Measurements from ENCODE around the gene KLHL8.
"Not testable (repeated sequence)": the region's sequence is repeated elsewhere in the genome, so short reads cannot be mapped to it uniquely, and the experiment has no call there.

The KLHL8 gene

GRCh38 chr4:87225936-87226335, 5.5 kb upstream of the KLHL8 start:
- no peak for DNase-seq

- no peak for DNase-seq
These were observed 3.9 kb upstream of the KLHL8 start for GRCh38 chr4:87224141-87224923.

- peak; percentile 16 for DNase-seq
These were observed 755 bp downstream of the KLHL8 start for GRCh38 chr4:87219632-87220093.

DNA sequence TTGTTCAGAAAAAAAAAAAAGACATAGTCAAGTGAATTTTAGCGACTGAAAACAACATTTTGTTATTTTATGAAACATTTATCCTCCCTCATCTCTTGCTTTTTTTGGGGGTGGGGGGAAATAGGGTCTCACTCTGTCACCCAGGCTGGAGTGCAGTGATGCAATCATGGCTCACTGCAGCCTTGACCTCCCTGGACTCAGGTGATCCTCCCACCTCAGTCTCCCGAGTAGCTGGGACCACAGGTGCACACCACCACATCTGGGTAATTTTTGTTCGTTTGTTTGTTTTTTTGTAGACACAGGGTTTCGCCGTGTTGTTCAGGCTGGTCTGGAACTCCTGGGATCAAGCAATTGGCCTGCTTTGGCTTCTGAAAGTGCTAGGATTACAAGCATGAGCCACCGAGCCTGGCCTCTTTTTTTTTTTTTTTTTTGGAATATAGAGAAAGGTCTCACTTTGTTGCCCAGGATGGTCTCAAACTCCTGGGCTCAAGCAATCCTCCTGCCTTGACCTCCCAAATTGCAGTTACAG, 3.1 kb downstream of the KLHL8 start:
- not testable (repeated sequence) for DNase-seq

DNA sequence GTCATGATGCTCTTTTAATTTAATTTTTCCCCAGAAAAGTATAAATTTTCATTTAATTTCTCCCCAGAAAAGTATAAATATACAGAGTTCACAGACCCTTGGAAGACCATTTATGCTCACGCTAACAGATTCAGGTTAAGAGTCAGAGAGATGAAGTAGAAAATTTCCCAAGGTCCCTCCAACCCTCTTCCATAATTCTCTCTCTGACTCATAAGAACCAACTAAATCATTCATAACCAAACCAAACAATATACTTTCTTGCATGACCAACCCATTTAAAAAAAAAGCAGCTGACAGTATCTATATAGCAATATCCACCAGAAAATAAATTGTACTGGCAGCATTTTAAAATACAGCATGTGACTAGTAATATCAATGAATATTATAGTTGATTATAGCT, 3.9 kb downstream of the KLHL8 start:
- no peak for DNase-seq

- DNase-seq, result no peak
These were observed 6.9 kb downstream of the KLHL8 start for GRCh38 chr4:87213421-87214075.

DNA sequence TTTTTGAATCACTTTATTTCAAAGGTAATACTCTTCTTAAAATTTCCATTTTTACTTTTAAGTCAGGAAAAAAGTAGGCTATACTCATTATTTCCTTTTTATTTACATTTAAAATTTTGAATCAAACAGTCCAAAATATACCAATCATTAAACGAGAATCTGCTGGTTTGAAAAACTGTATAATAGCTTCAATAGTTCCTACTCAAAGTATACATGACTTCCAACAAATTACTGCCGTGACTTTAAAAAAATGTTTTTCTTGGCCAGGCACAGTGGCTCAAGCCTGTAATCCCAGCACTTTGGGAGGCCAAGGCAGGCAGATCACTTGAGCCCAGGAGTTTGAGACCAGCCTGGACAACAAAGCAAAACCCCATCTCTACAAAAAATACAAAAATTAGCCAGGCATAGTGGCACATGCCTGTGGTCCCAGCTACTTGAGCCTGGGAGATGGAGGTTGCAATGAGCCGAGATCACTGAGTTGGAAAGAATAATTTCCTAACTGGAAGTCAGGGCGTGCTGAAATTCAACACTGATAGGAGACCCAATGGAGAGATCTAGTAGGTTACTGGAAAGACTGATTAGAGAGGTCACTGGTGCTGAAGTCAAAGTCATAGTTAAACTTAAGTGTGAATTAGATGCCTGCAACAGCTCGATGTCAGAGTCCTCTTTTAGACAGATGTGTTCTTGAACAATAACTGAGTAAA, 9.0 kb downstream of the KLHL8 start:
- no peak for DNase-seq

DNA sequence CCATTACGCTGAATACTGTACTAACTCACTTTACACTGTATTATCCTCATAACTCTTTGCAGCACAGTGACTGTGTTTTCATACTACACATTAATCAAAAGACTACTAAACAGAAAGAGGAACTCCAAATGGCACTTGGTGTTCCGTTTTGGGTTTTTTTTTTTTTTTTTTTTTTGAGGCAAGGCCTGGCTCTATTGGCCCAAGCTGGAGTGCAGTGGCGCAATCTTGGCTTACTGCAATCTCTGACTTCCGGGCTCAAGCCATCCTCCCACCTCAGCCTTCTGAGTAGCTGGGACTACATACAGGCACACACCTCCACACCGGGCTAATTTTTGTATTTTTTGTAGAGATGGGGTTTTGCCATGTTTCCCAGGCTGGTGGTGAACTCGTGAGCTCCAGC, 10.7 kb downstream of the KLHL8 start:
- DNase-seq, result peak; percentile 0

- DNase-seq, result no peak
These were observed 11.2 kb downstream of the KLHL8 start for GRCh38 chr4:87209182-87209581.

- no peak for DNase-seq
These were observed 15.9 kb downstream of the KLHL8 start for GRCh38 chr4:87204559-87204958.

DNA sequence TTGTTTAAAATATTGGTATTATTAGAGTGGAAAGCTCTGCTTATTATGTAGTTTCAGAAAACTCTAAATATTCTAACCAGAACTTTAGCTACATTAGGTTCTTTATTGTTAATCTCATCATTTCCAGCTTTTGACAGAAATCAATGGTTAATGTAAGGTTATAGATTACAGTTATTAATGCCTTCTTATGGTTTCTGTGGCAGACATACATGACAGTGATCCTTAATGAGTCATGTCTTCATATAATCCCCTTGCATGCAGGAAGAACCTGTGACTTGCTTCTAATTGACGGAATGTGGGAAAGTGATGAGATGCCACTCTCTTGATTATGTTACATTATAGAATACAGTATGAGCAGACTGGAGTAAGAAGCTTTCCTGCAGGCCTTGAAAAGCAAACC, 23.5 kb downstream of the KLHL8 start:
- DNase-seq, result no peak

DNA sequence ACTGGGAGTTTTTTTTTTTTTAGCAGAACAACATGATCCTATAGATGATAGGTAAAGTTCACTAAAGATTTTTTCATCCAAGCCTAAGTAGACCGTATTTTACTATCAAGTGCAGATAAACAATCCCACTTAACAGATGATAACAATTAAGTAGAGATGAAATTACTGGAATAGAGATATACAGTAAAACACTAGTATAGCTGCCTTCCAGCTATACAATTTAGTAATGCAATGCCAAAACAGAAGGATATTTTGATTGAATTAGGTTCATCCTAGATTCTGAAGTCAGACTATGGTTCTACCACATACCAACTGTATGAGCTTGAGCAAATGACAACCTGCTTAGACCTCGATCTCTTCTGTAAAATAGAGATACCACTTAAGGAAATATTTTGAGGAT, 24.3 kb downstream of the KLHL8 start:
- DNase-seq, result no peak

DNA sequence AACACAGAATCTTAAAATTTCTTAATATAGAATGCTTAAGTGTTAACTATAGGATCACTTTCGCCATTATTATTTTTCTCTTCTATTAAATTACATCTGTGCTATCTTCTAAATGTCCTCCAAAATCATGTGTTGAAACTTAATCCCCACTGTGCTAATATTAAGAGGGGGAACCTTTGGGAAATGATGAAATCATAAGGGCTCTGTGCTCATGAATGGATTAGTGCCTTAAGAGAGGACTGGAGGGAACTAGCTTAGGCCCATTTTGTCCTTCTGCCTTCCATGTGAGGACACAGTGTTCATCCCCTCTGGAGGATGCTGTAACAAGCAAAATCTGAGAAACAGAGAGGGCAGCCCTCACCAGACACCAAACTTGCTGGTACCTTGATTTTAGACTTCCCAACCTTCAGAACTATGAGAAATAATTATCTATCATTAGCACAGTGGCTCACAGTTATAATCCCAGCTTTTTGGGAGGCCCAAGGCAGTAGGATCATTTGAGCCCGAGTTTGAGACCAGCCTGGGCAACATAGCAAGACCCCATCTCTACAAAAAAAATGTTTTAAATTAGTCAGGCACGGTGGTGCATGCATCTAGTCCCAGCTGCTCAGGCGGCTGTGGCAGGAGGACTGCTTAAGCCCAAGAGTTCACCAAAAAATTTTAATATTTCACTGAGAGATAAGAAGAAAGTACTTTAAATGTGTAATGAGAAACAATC, 26.3 kb downstream of the KLHL8 start:
- no peak for DNase-seq

DNA sequence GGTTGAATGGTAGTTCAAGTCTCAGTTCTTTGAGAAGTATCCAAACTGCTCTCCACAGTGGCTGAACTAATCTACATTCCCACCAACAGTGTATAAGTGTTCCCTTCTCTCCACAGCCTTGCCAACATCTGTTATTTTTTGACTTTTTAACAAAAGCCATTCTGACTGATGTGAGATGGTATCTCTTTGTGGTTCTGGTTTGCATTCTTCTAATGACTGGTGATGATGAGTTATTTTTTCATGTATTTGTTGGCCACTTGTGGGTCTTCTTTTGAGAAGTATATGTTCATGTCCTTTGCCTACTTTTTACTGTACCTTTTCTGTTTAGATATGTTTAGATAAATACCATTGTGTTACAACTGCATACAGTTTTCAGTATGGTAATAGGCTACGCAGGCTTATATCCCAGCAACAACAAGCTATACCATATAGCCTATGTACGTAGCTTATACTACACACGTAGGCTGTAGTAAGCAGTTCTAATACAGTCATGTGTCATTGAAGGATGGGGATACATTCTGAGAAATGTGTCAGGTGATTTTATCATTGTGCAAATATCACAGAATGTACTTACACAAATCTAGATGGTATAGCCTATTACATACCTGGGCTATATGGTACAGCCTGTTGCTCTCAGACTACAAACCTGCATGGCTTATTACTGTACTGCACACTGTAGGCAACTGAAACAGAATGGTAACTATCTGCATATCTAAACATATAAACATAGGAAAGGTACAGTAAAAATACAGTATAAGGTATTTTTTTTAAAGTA, 28.1 kb downstream of the KLHL8 start:
- no peak for DNase-seq

GRCh38 chr4:87188932-87189331, 31.5 kb downstream of the KLHL8 start:
- DNase-seq, result no peak

GRCh38 chr4:87188048-87188447, 32.4 kb downstream of the KLHL8 start:
- DNase-seq, result no peak

DNA sequence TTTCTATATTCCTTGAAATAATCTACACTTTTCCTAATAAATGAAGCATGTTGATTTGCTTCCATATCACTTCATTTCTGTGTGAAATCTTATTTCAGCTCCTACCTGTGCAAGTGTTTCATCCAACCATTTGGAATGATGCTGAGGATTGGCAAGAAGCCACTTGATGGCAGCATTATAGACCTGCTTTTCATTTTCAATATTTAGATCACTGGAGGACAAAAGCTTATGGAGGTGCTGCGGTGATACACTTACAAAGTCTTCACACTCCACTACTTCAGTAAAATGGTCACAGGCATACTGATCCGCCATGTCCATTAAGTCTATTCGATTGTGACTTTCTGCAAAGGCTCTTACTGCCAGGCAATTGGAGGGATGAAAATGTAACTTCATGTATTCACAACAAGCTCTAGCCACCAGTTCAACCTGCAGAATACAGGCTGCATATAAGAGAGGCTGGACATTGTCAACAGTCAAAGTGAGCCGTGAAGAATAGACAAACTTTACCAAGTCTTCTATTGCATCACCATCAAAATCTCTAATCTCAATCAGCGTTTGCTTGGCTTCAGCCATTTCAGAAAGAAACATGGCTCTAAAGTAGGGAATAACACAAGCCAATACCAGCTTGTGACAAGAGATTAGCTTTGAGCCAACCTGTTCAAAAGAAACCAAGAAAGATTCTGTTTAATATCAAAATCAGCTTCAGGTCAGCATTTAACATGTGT, 35.1 kb downstream of the KLHL8 start:
- DNase-seq, result no peak

DNA sequence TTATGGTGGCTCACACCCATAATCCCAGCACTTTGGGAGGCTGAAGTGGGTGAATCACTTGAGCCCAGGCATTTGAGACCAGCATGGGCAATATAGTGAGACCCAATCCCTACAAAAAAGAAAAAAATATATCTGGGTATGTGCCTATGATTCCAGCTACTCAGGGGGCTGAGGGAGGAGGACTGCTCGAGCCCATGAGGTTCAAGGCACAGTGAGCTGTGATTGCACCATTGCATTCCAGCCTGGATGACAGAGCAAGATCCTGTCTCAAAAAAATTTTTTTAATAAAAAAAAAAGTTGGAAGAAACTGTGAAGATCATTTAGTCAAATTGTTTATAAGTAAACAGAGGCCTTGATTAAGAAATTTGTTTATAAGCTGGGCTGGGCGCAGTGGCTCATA, 39.7 kb downstream of the KLHL8 start:
- no peak for DNase-seq

GRCh38 chr4:87179751-87180150, 40.7 kb downstream of the KLHL8 start:
- no peak for DNase-seq

- no peak for DNase-seq
These were observed 45.7 kb downstream of the KLHL8 start for GRCh38 chr4:87174672-87175071.

- DNase-seq, result no peak
These were observed 48.5 kb downstream of the KLHL8 start for GRCh38 chr4:87171944-87172343.
